IMR-90 (cell line): ENCODE data around the gene EXOC4. TPM values are rescaled to one million over a fixed set of nuclear protein-coding genes. Genes with fewer than 3 reads are reported as not detected.

ENCODE experiments used
- ATAC-seq: fragments of 200-7000 bp; cut with Tn5 transposase; 2 replicates; pipeline ENCODE4 v1.9.1; 2020; ENCODE audit warnings: low read depth, mild to moderate bottlenecking, moderate library complexity
- BruUV-seq: library from RNA; stranded (reverse); fragments of 400-500 nt; replicated peaks from 2 replicates; lab custom pipeline; 2021; lab: Mats Ljungman, UMichigan
- CTCF ChIA-PET: fragments of 300-600 bp; formaldehyde crosslinking; extraction: SDS; loops from one replicate; lab custom pipeline; 2021; ENCODE audit warnings: antibody characterized with exemption; lab: Yijun Ruan, JAX
- POLR2A ChIA-PET: fragments of 300-600 bp; sonication (Branson Sonifier 250); formaldehyde crosslinking; loops from one replicate; lab custom pipeline; 2022; ENCODE audit warnings: antibody characterized with exemption; ENCODE audit not compliant: unreplicated experiment; lab: Charles Lee
- DNase-seq: peaks from one replicate; pipeline ENCODE4 v3.0.0; 2013
- H2AFZ ChIP-seq: replicated peaks from 2 replicates; pipeline ENCODE3; 2013; ENCODE audit warnings: low read length, mild to moderate bottlenecking; ENCODE audit not compliant: poor library complexity
- H2AK5ac ChIP-seq: 2 replicates; pipeline ENCODE4 v1.6.1; 2013; ENCODE audit warnings: low read depth, low read length, inconsistent platforms
- H2AK9ac ChIP-seq: replicated peaks from 2 replicates; pipeline ENCODE3; 2013; ENCODE audit warnings: mild to moderate bottlenecking, low read depth, low read length, moderate library complexity; ENCODE audit not compliant: poor library complexity
- H2BK120ac ChIP-seq: 2 replicates; pipeline ENCODE4 v1.6.1; 2013; ENCODE audit warnings: low read depth, low read length, inconsistent platforms
- H2BK15ac ChIP-seq: 3 replicates; pipeline ENCODE4 v1.6.1; 2013; ENCODE audit warnings: low read depth, low read length, inconsistent platforms
- H2BK20ac ChIP-seq: 2 replicates; pipeline ENCODE4 v1.6.1; 2013; ENCODE audit warnings: low read depth, mild to moderate bottlenecking, inconsistent platforms, low read length, moderate library complexity
- H2BK5ac ChIP-seq: 2 replicates; pipeline ENCODE4 v1.6.1; 2013; ENCODE audit warnings: mild to moderate bottlenecking, low read depth, low read length, inconsistent platforms; ENCODE audit not compliant: poor library complexity, severe bottlenecking
- H3K14ac ChIP-seq: replicated peaks from 2 replicates; pipeline ENCODE4 v1.6.1; 2013; ENCODE audit warnings: low read depth, low read length, inconsistent platforms
- H3K18ac ChIP-seq: 2 replicates; pipeline ENCODE4 v1.6.1; 2013; ENCODE audit warnings: low read depth, low read length, control low read depth
- H3K23ac ChIP-seq: 2 replicates; pipeline ENCODE4 v1.6.1; 2013; ENCODE audit warnings: low read depth, low read length, inconsistent platforms
- H3K27ac ChIP-seq: 2 replicates; pipeline ENCODE4 v1.5.1; 2013; ENCODE audit warnings: mild to moderate bottlenecking, control low read depth, low read length; ENCODE audit not compliant: insufficient read depth
- H3K27me3 ChIP-seq: 2 replicates; pipeline ENCODE4 v1.6.1; 2013; ENCODE audit warnings: low read length; ENCODE audit not compliant: control insufficient read depth, insufficient read depth
- H3K36me3 ChIP-seq: 2 replicates; pipeline ENCODE4 v1.6.1; 2013; ENCODE audit warnings: low read length, mixed read lengths; ENCODE audit not compliant: control insufficient read depth, insufficient read depth
- H3K4ac ChIP-seq: 2 replicates; pipeline ENCODE4 v1.6.1; 2013; ENCODE audit warnings: low read depth, low read length, inconsistent platforms
- H3K4me1 ChIP-seq: 2 replicates; pipeline ENCODE4 v1.6.1; 2013; ENCODE audit warnings: low read length, mixed read lengths; ENCODE audit not compliant: control insufficient read depth, insufficient read depth
- H3K4me2 ChIP-seq: 2 replicates; pipeline ENCODE4 v1.6.1; 2013; ENCODE audit warnings: low read depth, mild to moderate bottlenecking, control low read depth, low read length, moderate library complexity
- H3K4me3 ChIP-seq: 2 replicates; pipeline ENCODE4 v1.5.1; 2013; ENCODE audit warnings: low read depth, mild to moderate bottlenecking, control low read depth, low read length, moderate library complexity; ENCODE audit not compliant: insufficient read depth
- H3K56ac ChIP-seq: 2 replicates; pipeline ENCODE4 v1.6.1; 2013; ENCODE audit warnings: low read length, inconsistent platforms; ENCODE audit not compliant: insufficient read depth; ENCODE audit errors: extremely low read depth
- H3K79me1 ChIP-seq, 2 experiments: 2 replicates each; pipeline ENCODE4 v1.6.1; 2013; ENCODE audit warnings: low read length in 2 of 2, inconsistent platforms in 1 of 2, low read depth in 1 of 2
- H3K9ac ChIP-seq: 2 replicates; pipeline ENCODE4 v1.6.1; 2013; ENCODE audit warnings: low read depth, low read length, control low read depth
- H3K9me1 ChIP-seq: 2 replicates; pipeline ENCODE4 v1.6.1; 2013; ENCODE audit warnings: low read length, inconsistent platforms; ENCODE audit not compliant: insufficient read depth
- H3K9me3 ChIP-seq: 2 replicates; pipeline ENCODE4 v1.6.1; 2013; ENCODE audit warnings: low read length; ENCODE audit not compliant: control insufficient read depth, insufficient read depth
- H4K20me1 ChIP-seq: 2 replicates; pipeline ENCODE4 v1.6.1; 2013; ENCODE audit warnings: low read length, inconsistent platforms; ENCODE audit not compliant: insufficient read depth
- H4K5ac ChIP-seq: 2 replicates; pipeline ENCODE4 v1.6.1; 2013; ENCODE audit warnings: mild to moderate bottlenecking, low read depth, low read length, control low read depth
- H4K8ac ChIP-seq, 2 experiments: 2 replicates each; pipeline ENCODE4 v1.6.1; 2013; ENCODE audit warnings: low read depth in 2 of 2, low read length in 2 of 2, control low read depth in 1 of 2, inconsistent platforms in 1 of 2
- H4K91ac ChIP-seq: 2 replicates; pipeline ENCODE4 v1.6.1; 2013; ENCODE audit warnings: low read depth, low read length, inconsistent platforms; ENCODE audit not compliant: insufficient read depth
- BHLHE40 ChIP-seq: fragments of 150-350 bp; IDR thresholded peaks from 2 replicates; pipeline ENCODE4 v1.6.1; 2016; ENCODE audit warnings: mild to moderate bottlenecking, low read depth, low read length
- CEBPB ChIP-seq: IDR thresholded peaks from 2 replicates; pipeline ENCODE4 v1.6.1; 2012; ENCODE audit warnings: low read depth, low read length, improper control_type of control experiment
- CHD1 ChIP-seq: IDR thresholded peaks from 2 replicates; pipeline ENCODE4 v1.6.1; 2012; ENCODE audit warnings: low read depth, low read length, improper control_type of control experiment
- FOS ChIP-seq: fragments of 150-350 bp; IDR thresholded peaks from 2 replicates; pipeline ENCODE4 v1.6.1; 2016; ENCODE audit warnings: low read depth, low read length
- MAFK ChIP-seq: IDR thresholded peaks from 2 replicates; pipeline ENCODE4 v1.6.1; 2012; ENCODE audit warnings: low read depth, low read length, improper control_type of control experiment
- MAZ ChIP-seq: IDR thresholded peaks from 2 replicates; pipeline ENCODE4 v1.6.1; 2012; ENCODE audit warnings: low read depth, mild to moderate bottlenecking, low read length, improper control_type of control experiment, moderate library complexity, borderline replicate concordance
- MXI1 ChIP-seq: IDR thresholded peaks from 2 replicates; pipeline ENCODE4 v1.6.1; 2012; ENCODE audit warnings: low read depth, mild to moderate bottlenecking, low read length, moderate library complexity, borderline replicate concordance
- NFE2L2 ChIP-seq: fragments of 150-350 bp; IDR thresholded peaks from 2 replicates; pipeline ENCODE4 v1.6.1; 2016; ENCODE audit warnings: low read depth, mild to moderate bottlenecking, low read length
- POLR2A ChIP-seq: IDR thresholded peaks from 2 replicates; pipeline ENCODE4 v1.6.1; 2012; ENCODE audit warnings: mild to moderate bottlenecking, low read depth, low read length
- RAD21 ChIP-seq: IDR thresholded peaks from 2 replicates; pipeline ENCODE4 v1.6.1; 2012; ENCODE audit warnings: low read length, improper control_type of control experiment
- RCOR1 ChIP-seq: IDR thresholded peaks from 2 replicates; pipeline ENCODE4 v1.6.1; 2012; ENCODE audit warnings: mild to moderate bottlenecking, low read length, improper control_type of control experiment; ENCODE audit not compliant: insufficient replicate concordance
- RFX5 ChIP-seq: IDR thresholded peaks from 2 replicates; pipeline ENCODE4 v1.8.0; 2012; ENCODE audit warnings: low read depth, mild to moderate bottlenecking, low read length, moderate library complexity
- SMC3 ChIP-seq: fragments of 150-350 bp; IDR thresholded peaks from 2 replicates; pipeline ENCODE4 v1.6.1; 2016; ENCODE audit warnings: low read depth, mild to moderate bottlenecking, antibody characterized with exemption, low read length, moderate library complexity
- WGBS, 2 experiments: methylation state at CpG; one replicate each; pipeline versions ENCODE4 v1.1.5 to v1.1.7; 2013; ENCODE audit warnings: missing lambda C conversion rate in 2 of 2; ENCODE audit not compliant: insufficient read length in 1 of 2; ENCODE audit errors: extremely low coverage in 2 of 2; 5-methylcytosine and 5-hydroxymethylcytosine counted together
- dilution Hi-C: fragments of 300-500 bp; cut with HindIII; formaldehyde crosslinking; loops from one replicate; pipeline ENCODE4 v1.14.3; 2018; ENCODE audit warnings: low sequenced_read_pairs; ENCODE audit not compliant: unreplicated experiment
- in situ Hi-C: fragments of 300-500 bp; cut with MboI; formaldehyde crosslinking; loops from 3 replicates; pipeline ENCODE4 v1.14.3; 2019; ENCODE audit warnings: low sequenced_read_pairs, inconsistent platforms, mixed read lengths
- intact Hi-C: fragments of 100-400 bp; cut with micrococcal nuclease; formaldehyde crosslinking; loops from 2 replicates; pipeline ENCODE4 v1.10.0; 2022
- polyA plus RNA-seq, 3 experiments: library from polyadenylated mRNA; depleted of rRNA; stranded (reverse); fragments of >200 nt; gene quantifications; 2 replicates each; pipeline ENCODE4 v1.2.3, GENCODE V29; 2012; ENCODE audit warnings: low replicate concordance in 1 of 3
- total RNA-seq: library from RNA; depleted of rRNA; stranded (reverse); fragments of >200 nt; gene quantifications from 2 replicates; pipeline ENCODE4 v1.2.3, GENCODE V29; 2012
- TF ChIP-seq, protein P1 (sequence below): fragments of 150-350 bp; IDR thresholded peaks from 2 replicates; pipeline ENCODE4 v1.6.1; 2017; ENCODE audit warnings: mild to moderate bottlenecking, antibody characterized with exemption, low read length, low read depth
- TF ChIP-seq, protein P2 (sequence below): conservative IDR thresholded peaks from 2 replicates; pipeline ENCODE4 v1.5.1; 2012; ENCODE audit warnings: mild to moderate bottlenecking, low read depth, low read length, improper control_type of control experiment
- TF ChIP-seq, protein P3 (sequence below): fragments of 150-350 bp; IDR thresholded peaks from 2 replicates; pipeline ENCODE4 v1.6.1; 2016; ENCODE audit warnings: low read depth, mild to moderate bottlenecking, low read length, moderate library complexity, borderline replicate concordance

Gene EXOC4
- total and polyA plus RNA-seq, 2 of the 4 experiments (the other 2 are of a cell fraction), result 25.4 to 94.6 TPM

DNA sequence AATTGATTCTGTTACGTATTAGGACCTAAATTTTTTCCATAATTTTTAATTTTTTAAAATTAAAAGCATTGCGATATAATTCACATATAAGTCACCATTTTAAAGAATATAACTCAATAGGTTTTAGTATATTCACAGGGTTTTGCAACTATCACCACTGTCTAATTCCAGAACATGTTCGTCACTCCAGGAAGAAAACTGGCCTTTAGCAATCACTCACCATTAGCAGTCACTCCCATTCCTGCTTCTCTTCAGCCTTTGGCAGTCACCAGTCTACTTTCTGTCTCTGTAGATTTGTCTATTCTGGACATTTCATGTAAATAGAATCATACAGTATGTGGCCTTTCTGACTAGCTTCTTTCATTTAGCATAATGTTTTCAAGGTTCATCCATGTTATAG, 176.5 kb downstream of the EXOC4 start:
- Histone ChIP-seq H3K27ac (no peak overlapping the region), H4K8ac (no peak overlapping the region), H3K9ac (no peak overlapping the region), H3K14ac (no peak overlapping the region), H3K79me1 (peaks cover 5 to 7% of the 10 kb centered on the region in 2 experiments; a peak in 3 of 4 replicates), H3K4me2 (no peak overlapping the region), H3K27me3 (no peaks in the 10 kb centered on the region), H2AFZ (no peak overlapping the region), H3K4ac (no peak overlapping the region), H3K9me1 (no peaks in the 10 kb centered on the region), H4K91ac (no peak overlapping the region), H3K4me1 (no peaks in the 10 kb centered on the region), H3K9me3 (no peaks in the 10 kb centered on the region), H3K23ac (no peak overlapping the region), H2BK120ac (no peak overlapping the region), H2BK5ac (no peak overlapping the region), H2BK15ac (no peak overlapping the region; the same call in 2 of the 3 replicates), H2AK5ac (no peak overlapping the region), H2BK20ac (no peak overlapping the region), H2AK9ac (no peak overlapping the region), H3K56ac (no peak overlapping the region), H3K36me3 (0 out of 2 replicates have a peak, but pooled peaks cover 1% of the 10 kb centered on the region), H4K5ac (no peak overlapping the region), H3K4me3 (no peak overlapping the region), H4K20me1 (no peaks in the 10 kb centered on the region), H3K18ac (no peak overlapping the region)
- WGBS, 2 experiments, result no CpG with 5 or more reads among the region's 3 CpGs
- TF ChIP-seq CHD1, result no peak
- TF ChIP-seq NFE2L2, result no peak
- no peak for TF ChIP-seq CEBPB
- no peak for TF ChIP-seq RCOR1
- TF ChIP-seq, protein P1, sequence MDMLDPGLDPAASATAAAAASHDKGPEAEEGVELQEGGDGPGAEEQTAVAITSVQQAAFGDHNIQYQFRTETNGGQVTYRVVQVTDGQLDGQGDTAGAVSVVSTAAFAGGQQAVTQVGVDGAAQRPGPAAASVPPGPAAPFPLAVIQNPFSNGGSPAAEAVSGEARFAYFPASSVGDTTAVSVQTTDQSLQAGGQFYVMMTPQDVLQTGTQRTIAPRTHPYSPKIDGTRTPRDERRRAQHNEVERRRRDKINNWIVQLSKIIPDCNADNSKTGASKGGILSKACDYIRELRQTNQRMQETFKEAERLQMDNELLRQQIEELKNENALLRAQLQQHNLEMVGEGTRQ, result no peak
- no peak for TF ChIP-seq MXI1
- no peak for TF ChIP-seq RAD21
- TF ChIP-seq MAFK, result no peak
- no peak for TF ChIP-seq POLR2A
- TF ChIP-seq BHLHE40, result no peak
- TF ChIP-seq, protein P2, sequence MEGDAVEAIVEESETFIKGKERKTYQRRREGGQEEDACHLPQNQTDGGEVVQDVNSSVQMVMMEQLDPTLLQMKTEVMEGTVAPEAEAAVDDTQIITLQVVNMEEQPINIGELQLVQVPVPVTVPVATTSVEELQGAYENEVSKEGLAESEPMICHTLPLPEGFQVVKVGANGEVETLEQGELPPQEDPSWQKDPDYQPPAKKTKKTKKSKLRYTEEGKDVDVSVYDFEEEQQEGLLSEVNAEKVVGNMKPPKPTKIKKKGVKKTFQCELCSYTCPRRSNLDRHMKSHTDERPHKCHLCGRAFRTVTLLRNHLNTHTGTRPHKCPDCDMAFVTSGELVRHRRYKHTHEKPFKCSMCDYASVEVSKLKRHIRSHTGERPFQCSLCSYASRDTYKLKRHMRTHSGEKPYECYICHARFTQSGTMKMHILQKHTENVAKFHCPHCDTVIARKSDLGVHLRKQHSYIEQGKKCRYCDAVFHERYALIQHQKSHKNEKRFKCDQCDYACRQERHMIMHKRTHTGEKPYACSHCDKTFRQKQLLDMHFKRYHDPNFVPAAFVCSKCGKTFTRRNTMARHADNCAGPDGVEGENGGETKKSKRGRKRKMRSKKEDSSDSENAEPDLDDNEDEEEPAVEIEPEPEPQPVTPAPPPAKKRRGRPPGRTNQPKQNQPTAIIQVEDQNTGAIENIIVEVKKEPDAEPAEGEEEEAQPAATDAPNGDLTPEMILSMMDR, result no peak
- TF ChIP-seq FOS, result no peak
- TF ChIP-seq MAZ, result no peak
- TF ChIP-seq, protein P3, sequence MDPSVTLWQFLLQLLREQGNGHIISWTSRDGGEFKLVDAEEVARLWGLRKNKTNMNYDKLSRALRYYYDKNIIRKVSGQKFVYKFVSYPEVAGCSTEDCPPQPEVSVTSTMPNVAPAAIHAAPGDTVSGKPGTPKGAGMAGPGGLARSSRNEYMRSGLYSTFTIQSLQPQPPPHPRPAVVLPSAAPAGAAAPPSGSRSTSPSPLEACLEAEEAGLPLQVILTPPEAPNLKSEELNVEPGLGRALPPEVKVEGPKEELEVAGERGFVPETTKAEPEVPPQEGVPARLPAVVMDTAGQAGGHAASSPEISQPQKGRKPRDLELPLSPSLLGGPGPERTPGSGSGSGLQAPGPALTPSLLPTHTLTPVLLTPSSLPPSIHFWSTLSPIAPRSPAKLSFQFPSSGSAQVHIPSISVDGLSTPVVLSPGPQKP, result no peak
- TF ChIP-seq RFX5, result no peak
- no peak for TF ChIP-seq SMC3
- peak; percentile 17 for DNase-seq
- dilution Hi-C loops (no loop called here), intact Hi-C loops (no loop called here), in situ Hi-C loops (loop anchor here (25.0 kb wide), 2 partner anchors 717 to 1117 kb away; no protein-coding TSS in a partner anchor)
- no peak for ATAC-seq
- CTCF ChIA-PET, result no interaction called here
- no TSS peak for BruUV-seq
- POLR2A ChIA-PET, result no interaction called here
